GM12878 (cell line): ENCODE data around the gene JTB. TPM values are rescaled to one million over a fixed set of nuclear protein-coding genes. Genes with fewer than 3 reads are reported as not detected.

Source experiments
- ATAC-seq: fragments of 200-7000 bp; cut with Tn5 transposase; 3 replicates; pipeline ENCODE4 v1.9.1; 2020; ENCODE audit warnings: mild to moderate bottlenecking, moderate library complexity
- BruUV-seq: library from RNA; stranded (reverse); fragments of 400-500 nt; replicated peaks from 2 replicates; lab custom pipeline; 2021; lab: Mats Ljungman, UMichigan
- CTCF ChIA-PET: fragments of 300-600 bp; sonication (Branson Sonifier 250); formaldehyde crosslinking; extraction: SDS; loops from one replicate; lab custom pipeline; 2021; ENCODE audit warnings: inconsistent platforms; lab: Yijun Ruan, JAX
- POLR2A ChIA-PET: fragments of 350-600 bp; formaldehyde crosslinking; extraction: SDS; loops from one replicate; lab custom pipeline; 2021; ENCODE audit warnings: inconsistent platforms; lab: Charles Lee
- RAD21 ChIA-PET: fragments of 300-600 bp; sonication (Branson Sonifier 250); formaldehyde crosslinking; loops from one replicate; lab custom pipeline; 2023; ENCODE audit warnings: antibody characterized with exemption; ENCODE audit not compliant: unreplicated experiment; lab: Charles Lee
- SMC1A ChIA-PET: fragments of 300-600 bp; sonication (Branson Sonifier 250); formaldehyde crosslinking; loops from one replicate; lab custom pipeline; 2023; ENCODE audit not compliant: unreplicated experiment, uncharacterized antibody; lab: Charles Lee
- DNase-seq: peaks from one replicate; pipeline ENCODE4 v3.0.0-alpha.2; 2011; ENCODE audit warnings: low read depth, low spot score
- FAIRE-seq: peaks from 3 replicates; lab custom pipeline; 2011; peaks lifted over from hg19 to GRCh38; lab: Jason Lieb, UNC
- H2AFZ ChIP-seq: 2 replicates; pipeline ENCODE4 v1.6.0; 2011; ENCODE audit warnings: low read depth, low read length, control low read depth; ENCODE audit not compliant: control insufficient read depth
- H3K27ac ChIP-seq: 2 replicates; pipeline ENCODE4 v1.5.1; 2011; ENCODE audit warnings: control low read depth; ENCODE audit not compliant: control insufficient read depth, insufficient read depth
- H3K27me3 ChIP-seq, 2 experiments: replicated peaks in 1 of 2; 2 replicates each; pipeline versions ENCODE4 v1.6.0 to v1.6.1; 2011; ENCODE audit warnings: low read length in 1 of 2; ENCODE audit not compliant: control insufficient read depth in 2 of 2, insufficient read depth in 2 of 2
- H3K36me3 ChIP-seq, 2 experiments: 2 replicates each; pipeline ENCODE4 v1.5.1; 2011; ENCODE audit warnings: low read length in 1 of 2; ENCODE audit not compliant: control insufficient read depth in 2 of 2, insufficient read depth in 2 of 2
- H3K4me1 ChIP-seq: 2 replicates; pipeline ENCODE4 v1.6.1; 2011; ENCODE audit warnings: mild to moderate bottlenecking, low read length, moderate library complexity, mixed read lengths; ENCODE audit not compliant: control insufficient read depth, insufficient read depth
- H3K4me2 ChIP-seq: 2 replicates; pipeline ENCODE4 v1.6.0; 2011; ENCODE audit warnings: control low read depth; ENCODE audit not compliant: control insufficient read depth, insufficient read depth
- H3K4me3 ChIP-seq: fragments of 200-600 bp; sonication (generic); 2 replicates; pipeline ENCODE4 v1.5.1; 2016
- H3K79me2 ChIP-seq: 2 replicates; pipeline ENCODE4 v1.6.0; 2011; ENCODE audit warnings: low read length; ENCODE audit not compliant: control insufficient read depth, insufficient read depth
- H3K9ac ChIP-seq: 2 replicates; pipeline ENCODE4 v1.8.0; 2011; ENCODE audit warnings: low read length, control low read depth, mixed read lengths; ENCODE audit not compliant: control insufficient read depth, insufficient read depth
- H3K9me3 ChIP-seq: replicated peaks from 3 replicates; pipeline ENCODE4 v1.5.1; 2011; ENCODE audit warnings: mild to moderate bottlenecking, low read length; ENCODE audit not compliant: control insufficient read depth, insufficient read depth
- H4K20me1 ChIP-seq: 2 replicates; pipeline ENCODE4 v1.6.0; 2011; ENCODE audit not compliant: control insufficient read depth, insufficient read depth
- ATF3 ChIP-seq: IDR thresholded peaks from 2 replicates; pipeline ENCODE4 v1.6.1; 2011; ENCODE audit warnings: low read depth, mild to moderate bottlenecking, low read length, moderate library complexity, borderline replicate concordance; ENCODE audit errors: extremely low read depth
- ATF7 ChIP-seq: fragments of 450-650 bp; IDR thresholded peaks from 2 replicates; pipeline ENCODE4 v1.6.1; 2016; ENCODE audit warnings: low read depth, mild to moderate bottlenecking
- BACH1 ChIP-seq: fragments of 450-650 bp; IDR thresholded peaks from 2 replicates; pipeline ENCODE4 v1.6.1; 2017; ENCODE audit warnings: mild to moderate bottlenecking, borderline replicate concordance
- CBX3 ChIP-seq: fragments of 200-600 bp; sonication (generic); IDR thresholded peaks from 2 replicates; pipeline ENCODE4 v1.6.1; 2016; ENCODE audit warnings: low read depth, borderline replicate concordance
- FOS ChIP-seq: IDR thresholded peaks from 3 replicates; pipeline ENCODE4 v1.6.1; 2011; ENCODE audit warnings: borderline replicate concordance; ENCODE audit not compliant: insufficient read length; ENCODE audit errors: extremely low read depth
- NFXL1 ChIP-seq: fragments of 450-650 bp; IDR thresholded peaks from 2 replicates; pipeline ENCODE4 v1.6.1; 2017; ENCODE audit warnings: antibody characterized with exemption, mild to moderate bottlenecking, borderline replicate concordance
- POLR2AphosphoS2 ChIP-seq: IDR thresholded peaks from 2 replicates; pipeline ENCODE4 v1.6.1; 2011; ENCODE audit warnings: low read depth, mild to moderate bottlenecking, low read length, improper control_type of control experiment, moderate library complexity
- ZBED1 ChIP-seq: IDR thresholded peaks from 2 replicates; pipeline ENCODE4 v1.6.1; 2016; ENCODE audit warnings: borderline replicate concordance
- WGBS: methylation state at CpG from one replicate; pipeline ENCODE4 v1.1.6; 2016; ENCODE audit warnings: low lambda C conversion rate; ENCODE audit not compliant: insufficient replicate concordance, insufficient coverage; ENCODE audit errors: missing lambda C conversion rate; 5-methylcytosine and 5-hydroxymethylcytosine counted together
- in situ Hi-C: fragments of 300-500 bp; cut with MboI; formaldehyde crosslinking; loops from 9 replicates; pipeline ENCODE4 v1.14.3; 2018; ENCODE audit warnings: mixed read lengths
- intact Hi-C: fragments of 100-400 bp; cut with micrococcal nuclease; formaldehyde crosslinking; loops from one replicate; pipeline ENCODE4 v1.14.2; 2022; ENCODE audit not compliant: unreplicated experiment
- polyA plus RNA-seq, 11 experiments: library from polyadenylated mRNA; depleted of rRNA in 4 of 11; unstranded in 6 of 11; stranded (reverse) in 5 of 11; fragments of >200 nt; fragmentation: Nextera tagmentation in 4 of 11; fragmentation: Illumina TruSeq in 1 of 11; extraction: Ambion mirVana in 4 of 11; extraction: Trizol in 1 of 11; gene quantifications; 1 replicate in 1 of 11; 2 replicates in 10 of 11; pipeline versions ENCODE4 v1.2.1 to v1.2.3, GENCODE V29; 2011 to 2016; ENCODE audit warnings: inconsistent platforms in 2 of 11, missing spikeins in 2 of 11, low read depth in 1 of 11
- total RNA-seq, 4 experiments: library from RNA; depleted of rRNA in 3 of 4; stranded (reverse); fragments of >200 nt in 3 of 4; fragmentation: Illumina TruSeq in 1 of 4; extraction: Trizol in 1 of 4; gene quantifications; 2 replicates each; pipeline versions ENCODE4 v1.2.1 to v1.2.3, GENCODE V29; 2013 to 2021
- TF ChIP-seq, protein P1 (sequence below): fragments of 450-650 bp; IDR thresholded peaks from 2 replicates; pipeline ENCODE4 v1.6.1; 2016; ENCODE audit warnings: mild to moderate bottlenecking, moderate library complexity, borderline replicate concordance

JTB gene
- total and polyA plus RNA-seq, 10 of the 15 experiments (the other 5 are each of a cell fraction or from before 2014, with no cell fraction given), result 25.0 to 298 (median 155) TPM

- no peak for TF ChIP-seq FOS
These were observed 48.0 kb downstream of the JTB start (continued) for GRCh38 chr1:153929426-153929825.

GRCh38 chr1:153928791-153929341 lies 48.6 kb downstream of the JTB start:
- CTCF ChIA-PET, result interaction anchor here (1.4 kb wide), 1 partner anchor 22 kb away, joined by 3 read pairs; no protein-coding TSS in a partner anchor
- intact Hi-C loops, result no loop called here
- in situ Hi-C loops, result no loop called here

More at GRCh38 chr1:153928791-153929341, 48.6 kb downstream of the JTB start:
- ChIA-PET SMC1A (interaction anchor here (1.0 to 3.8 kb wide), 5 partner anchors 11 to 112 kb away, joined by 3 to 16 read pairs (median 3); no protein-coding TSS in a partner anchor), POLR2A (interaction anchor here (0.6 to 10.1 kb wide), 7 partner anchors 9 to 107 kb away, joined by 3 to 83 read pairs (median 4); partner anchors contain the start of genes DENND4B and SLC39A1), RAD21 (interaction anchor here (2.8 kb wide), 1 partner anchor 17 kb away, joined by 18 read pairs; the partner anchor contains the start of gene DENND4B)
- Histone ChIP-seq H3K27ac (peak overlapping the region; percentile 74), H2AFZ (no peak overlapping the region), H3K9me3 (no peaks in the 10 kb centered on the region), H3K4me1 (peaks cover 18% of the 10 kb centered on the region), H3K9ac (no peak overlapping the region), H3K27me3 (no peaks in the 10 kb centered on the region), H3K4me2 (peak overlapping the region; percentile 22; the same call in 1 of the 2 replicates), H3K4me3 (no peak overlapping the region), H3K36me3 (peaks cover 4 to 9% of the 10 kb centered on the region in 2 experiments; a peak in 3 of 4 replicates), H4K20me1 (no peaks in the 10 kb centered on the region), H3K79me2 (peaks cover 2% of the 10 kb centered on the region)
- TF ChIP-seq CBX3, result no peak
- no peak for TF ChIP-seq NFXL1
- TF ChIP-seq BACH1, result no peak
- TF ChIP-seq ATF7, result no peak
- no peak for TF ChIP-seq ZBED1
- TF ChIP-seq ATF3, result no peak
- no peak for TF ChIP-seq POLR2AphosphoS2
- TF ChIP-seq, protein P1, sequence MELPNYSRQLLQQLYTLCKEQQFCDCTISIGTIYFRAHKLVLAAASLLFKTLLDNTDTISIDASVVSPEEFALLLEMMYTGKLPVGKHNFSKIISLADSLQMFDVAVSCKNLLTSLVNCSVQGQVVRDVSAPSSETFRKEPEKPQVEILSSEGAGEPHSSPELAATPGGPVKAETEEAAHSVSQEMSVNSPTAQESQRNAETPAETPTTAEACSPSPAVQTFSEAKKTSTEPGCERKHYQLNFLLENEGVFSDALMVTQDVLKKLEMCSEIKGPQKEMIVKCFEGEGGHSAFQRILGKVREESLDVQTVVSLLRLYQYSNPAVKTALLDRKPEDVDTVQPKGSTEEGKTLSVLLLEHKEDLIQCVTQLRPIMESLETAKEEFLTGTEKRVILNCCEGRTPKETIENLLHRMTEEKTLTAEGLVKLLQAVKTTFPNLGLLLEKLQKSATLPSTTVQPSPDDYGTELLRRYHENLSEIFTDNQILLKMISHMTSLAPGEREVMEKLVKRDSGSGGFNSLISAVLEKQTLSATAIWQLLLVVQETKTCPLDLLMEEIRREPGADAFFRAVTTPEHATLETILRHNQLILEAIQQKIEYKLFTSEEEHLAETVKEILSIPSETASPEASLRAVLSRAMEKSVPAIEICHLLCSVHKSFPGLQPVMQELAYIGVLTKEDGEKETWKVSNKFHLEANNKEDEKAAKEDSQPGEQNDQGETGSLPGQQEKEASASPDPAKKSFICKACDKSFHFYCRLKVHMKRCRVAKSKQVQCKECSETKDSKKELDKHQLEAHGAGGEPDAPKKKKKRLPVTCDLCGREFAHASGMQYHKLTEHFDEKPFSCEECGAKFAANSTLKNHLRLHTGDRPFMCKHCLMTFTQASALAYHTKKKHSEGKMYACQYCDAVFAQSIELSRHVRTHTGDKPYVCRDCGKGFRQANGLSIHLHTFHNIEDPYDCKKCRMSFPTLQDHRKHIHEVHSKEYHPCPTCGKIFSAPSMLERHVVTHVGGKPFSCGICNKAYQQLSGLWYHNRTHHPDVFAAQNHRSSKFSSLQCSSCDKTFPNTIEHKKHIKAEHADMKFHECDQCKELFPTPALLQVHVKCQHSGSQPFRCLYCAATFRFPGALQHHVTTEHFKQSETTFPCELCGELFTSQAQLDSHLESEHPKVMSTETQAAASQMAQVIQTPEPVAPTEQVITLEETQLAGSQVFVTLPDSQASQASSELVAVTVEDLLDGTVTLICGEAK, result no peak
- FAIRE-seq (no peak), ATAC-seq (no peak), DNase-seq (no peak)
- no TSS peak for BruUV-seq
- 30% methylated on average over 4 of the region's 4 CpGs for WGBS
